Hepatocyte (in vitro differentiated cells): Measurements from ENCODE around the gene SCAMP2.

Experiments used
- EZH2 ChIP-seq: fragments of 200-600 bp; sonication (generic); IDR thresholded peaks from 2 replicates; pipeline ENCODE4 v1.6.1; 2016; ENCODE audit warnings: antibody characterized with exemption, mild to moderate bottlenecking, borderline replicate concordance
- EZH2phosphoT487 ChIP-seq: fragments of 200-600 bp; sonication (generic); IDR thresholded peaks from one replicate; pipeline ENCODE4 v1.6.1; 2018; ENCODE audit warnings: antibody characterized with exemption, mild to moderate bottlenecking, low read depth, moderate library complexity; ENCODE audit not compliant: unreplicated experiment, severe bottlenecking
- TF ChIP-seq, protein P1 (sequence below): fragments of 200-600 bp; sonication (generic); IDR thresholded peaks from 2 replicates; pipeline ENCODE4 v1.5.1; 2016; ENCODE audit warnings: antibody characterized with exemption, mild to moderate bottlenecking; ENCODE audit not compliant: poor library complexity

DNA sequence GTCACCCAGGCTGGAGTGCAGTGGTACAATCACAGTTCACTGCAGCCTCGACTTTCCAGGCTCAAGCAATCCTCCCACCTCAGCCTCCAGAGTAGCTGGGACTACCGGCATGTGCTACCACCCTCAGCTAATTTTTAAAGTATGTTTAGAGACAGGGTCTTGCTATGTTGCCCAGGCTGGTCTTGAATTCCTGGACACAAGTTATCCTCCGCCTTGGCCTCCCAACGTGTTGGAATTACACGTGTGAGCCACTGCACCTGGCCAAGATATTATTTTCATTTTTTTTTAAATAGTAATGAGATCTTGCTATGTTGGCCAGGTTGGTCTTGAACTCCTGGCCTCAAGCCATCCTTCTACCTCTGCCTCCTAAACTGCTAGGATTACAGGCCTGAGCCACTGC lies 12.3 kb upstream of the SCAMP2 start:
- TF ChIP-seq, protein P1, sequence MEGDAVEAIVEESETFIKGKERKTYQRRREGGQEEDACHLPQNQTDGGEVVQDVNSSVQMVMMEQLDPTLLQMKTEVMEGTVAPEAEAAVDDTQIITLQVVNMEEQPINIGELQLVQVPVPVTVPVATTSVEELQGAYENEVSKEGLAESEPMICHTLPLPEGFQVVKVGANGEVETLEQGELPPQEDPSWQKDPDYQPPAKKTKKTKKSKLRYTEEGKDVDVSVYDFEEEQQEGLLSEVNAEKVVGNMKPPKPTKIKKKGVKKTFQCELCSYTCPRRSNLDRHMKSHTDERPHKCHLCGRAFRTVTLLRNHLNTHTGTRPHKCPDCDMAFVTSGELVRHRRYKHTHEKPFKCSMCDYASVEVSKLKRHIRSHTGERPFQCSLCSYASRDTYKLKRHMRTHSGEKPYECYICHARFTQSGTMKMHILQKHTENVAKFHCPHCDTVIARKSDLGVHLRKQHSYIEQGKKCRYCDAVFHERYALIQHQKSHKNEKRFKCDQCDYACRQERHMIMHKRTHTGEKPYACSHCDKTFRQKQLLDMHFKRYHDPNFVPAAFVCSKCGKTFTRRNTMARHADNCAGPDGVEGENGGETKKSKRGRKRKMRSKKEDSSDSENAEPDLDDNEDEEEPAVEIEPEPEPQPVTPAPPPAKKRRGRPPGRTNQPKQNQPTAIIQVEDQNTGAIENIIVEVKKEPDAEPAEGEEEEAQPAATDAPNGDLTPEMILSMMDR = no peak
- TF ChIP-seq EZH2 (no peak), EZH2phosphoT487 (no peak)
